GM19239 (cell line): ENCODE measurements around the gene LRP2.
"Not testable (repeated sequence)": the region's sequence is repeated elsewhere in the genome, so short reads cannot be mapped to it uniquely, and the experiment has no call there.

Source experiments
- DNase-seq: peaks from one replicate; pipeline ENCODE4 v3.0.0; 2011; ENCODE audit warnings: low spot score; ENCODE audit not compliant: insufficient read length
- FAIRE-seq: peaks from 2 replicates; lab custom pipeline; 2011; peaks lifted over from hg19 to GRCh38; lab: Jason Lieb, UNC

Gene LRP2

GRCh38 chr2:169349535-169349934, 12.8 kb downstream of the LRP2 start:
- FAIRE-seq (no peak), DNase-seq (no peak)

- DNase-seq (no peak), FAIRE-seq (no peak)
These were observed 13.9 kb downstream of the LRP2 start for GRCh38 chr2:169348321-169349024.

- no peak for DNase-seq
- FAIRE-seq: no peak
These were observed 16.6 kb downstream of the LRP2 start for GRCh38 chr2:169345486-169346437.

GRCh38 chr2:169344736-169345485, 17.4 kb downstream of the LRP2 start:
- FAIRE-seq: no peak
- no peak for DNase-seq

- DNase-seq: no peak
- FAIRE-seq: no peak
These were observed 19.1 kb downstream of the LRP2 start for GRCh38 chr2:169343202-169343601.

GRCh38 chr2:169339657-169340056, 22.7 kb downstream of the LRP2 start:
- no peak for DNase-seq
- FAIRE-seq: no peak

GRCh38 chr2:169336695-169337094, 25.6 kb downstream of the LRP2 start:
- DNase-seq: no peak
- FAIRE-seq: no peak

GRCh38 chr2:169330555-169331198, 31.7 kb downstream of the LRP2 start:
- DNase-seq (no peak), FAIRE-seq (no peak)

GRCh38 chr2:169329688-169330554, 32.4 kb downstream of the LRP2 start:
- DNase-seq: no peak

GRCh38 chr2:169328785-169329184, 33.5 kb downstream of the LRP2 start:
- DNase-seq (no peak), FAIRE-seq (no peak)

More at GRCh38 chr2:169329688-169330554, 32.4 kb downstream of the LRP2 start:
- FAIRE-seq: no peak

- not testable (repeated sequence) for DNase-seq, FAIRE-seq
These were observed 34.5 kb downstream of the LRP2 start for GRCh38 chr2:169327837-169328236.

- DNase-seq, FAIRE-seq: not testable (repeated sequence)
These were observed 36.4 kb downstream of the LRP2 start for GRCh38 chr2:169325886-169326285.

GRCh38 chr2:169324581-169325260, 37.6 kb downstream of the LRP2 start:
- FAIRE-seq (no peak), DNase-seq (no peak)

GRCh38 chr2:169323841-169324240, 38.5 kb downstream of the LRP2 start:
- DNase-seq (no peak), FAIRE-seq (no peak)

GRCh38 chr2:169320561-169320960, 41.8 kb downstream of the LRP2 start:
- DNase-seq (no peak), FAIRE-seq (peak; percentile 14)

GRCh38 chr2:169315357-169315756, 47.0 kb downstream of the LRP2 start:
- FAIRE-seq: no peak
- DNase-seq: no peak

GRCh38 chr2:169308349-169308748, 54.0 kb downstream of the LRP2 start:
- not testable (repeated sequence) for FAIRE-seq, DNase-seq

- not testable (repeated sequence) for FAIRE-seq, DNase-seq
These were observed 57.6 kb downstream of the LRP2 start for GRCh38 chr2:169304689-169305088.
